HUES64 (cell line): Measurements from ENCODE around the gene PHF19.

Experiments
- H3K27ac ChIP-seq: 2 replicates; pipeline ENCODE4 v1.7.0; 2013; ENCODE audit warnings: low read depth, low read length, inconsistent platforms
- H3K27me3 ChIP-seq: 2 replicates; pipeline ENCODE4 v1.6.1; 2013; ENCODE audit warnings: mild to moderate bottlenecking, low read length; ENCODE audit not compliant: insufficient read depth
- H3K36me3 ChIP-seq: 2 replicates; pipeline ENCODE4 v1.6.1; 2013; ENCODE audit warnings: mild to moderate bottlenecking, low read length; ENCODE audit not compliant: insufficient read depth
- H3K4me1 ChIP-seq: 2 replicates; pipeline ENCODE4 v1.6.1; 2013; ENCODE audit warnings: mild to moderate bottlenecking, low read length, moderate library complexity; ENCODE audit not compliant: insufficient read depth
- H3K4me3 ChIP-seq: 2 replicates; pipeline ENCODE4 v1.5.1; 2013; ENCODE audit warnings: mild to moderate bottlenecking, low read length, moderate library complexity
- H3K9ac ChIP-seq: 2 replicates; pipeline ENCODE4 v1.6.1; 2013; ENCODE audit warnings: mild to moderate bottlenecking, low read depth, low read length
- H3K9me3 ChIP-seq: 2 replicates; pipeline ENCODE4 v1.6.1; 2013; ENCODE audit warnings: low read depth, low read length; ENCODE audit not compliant: insufficient read depth
- WGBS: fragments of 150-250, 120-280 bp; methylation state at CpG from one replicate; pipeline ENCODE4 v1.1.7; 2013; ENCODE audit warnings: missing lambda C conversion rate; 5-methylcytosine and 5-hydroxymethylcytosine counted together

PHF19 gene

GRCh38 chr9:120857902-120858301, 19.1 kb downstream of the PHF19 start:
- no peak overlapping the region for H3K27ac ChIP-seq

GRCh38 chr9:120857481-120857880, 19.5 kb downstream of the PHF19 start:
- H3K4me1 ChIP-seq: peaks cover 7% of the 10 kb centered on the region
- 89% methylated on average over 7 of the region's 7 CpGs for WGBS
- no peak overlapping the region for H3K9ac ChIP-seq
- no peaks in the 10 kb centered on the region for H3K27me3 ChIP-seq
- H3K4me3 ChIP-seq: no peak overlapping the region
- H3K9me3 ChIP-seq: no peaks in the 10 kb centered on the region
- H3K36me3 ChIP-seq: peaks cover 44% of the 10 kb centered on the region
- H3K27ac ChIP-seq: no peak overlapping the region

More at GRCh38 chr9:120857902-120858301, 19.1 kb downstream of the PHF19 start:
- 97% methylated on average over 11 of the region's 11 CpGs for WGBS
- Histone ChIP-seq H3K4me3 (no peak overlapping the region), H3K27me3 (no peaks in the 10 kb centered on the region), H3K36me3 (peaks cover 46% of the 10 kb centered on the region), H3K9me3 (no peaks in the 10 kb centered on the region), H3K9ac (no peak overlapping the region), H3K4me1 (peaks cover 3% of the 10 kb centered on the region)

GRCh38 chr9:120856700-120857099, 20.3 kb downstream of the PHF19 start:
- no peak overlapping the region for H3K27ac ChIP-seq
- H3K36me3 ChIP-seq: peaks cover 37% of the 10 kb centered on the region
- no peaks in the 10 kb centered on the region for H3K27me3 ChIP-seq
- H3K9me3 ChIP-seq: no peaks in the 10 kb centered on the region
- no peak overlapping the region for H3K9ac ChIP-seq
- no peak overlapping the region for H3K4me3 ChIP-seq
- peaks cover 15% of the 10 kb centered on the region for H3K4me1 ChIP-seq
- 88% methylated on average over 4 of the region's 4 CpGs for WGBS

GRCh38 chr9:120855827-120856670, 20.9 kb downstream of the PHF19 start:
- H3K27ac ChIP-seq: no peak overlapping the region
- 92% methylated on average over 7 of the region's 7 CpGs for WGBS

GRCh38 chr9:120854596-120855327, 22.2 kb downstream of the PHF19 start:
- H3K27ac ChIP-seq: no peak overlapping the region
- peaks cover 20% of the 10 kb centered on the region for H3K4me1 ChIP-seq
- no peak overlapping the region for H3K9ac ChIP-seq
- H3K36me3 ChIP-seq: peaks cover 19% of the 10 kb centered on the region
- no peaks in the 10 kb centered on the region for H3K27me3 ChIP-seq
- 90% methylated on average over 3 of the region's 3 CpGs for WGBS
- H3K4me3 ChIP-seq: no peak overlapping the region
- H3K9me3 ChIP-seq: no peaks in the 10 kb centered on the region

More at GRCh38 chr9:120855827-120856670, 20.9 kb downstream of the PHF19 start:
- peaks cover 30% of the 10 kb centered on the region for H3K36me3 ChIP-seq
- peaks cover 20% of the 10 kb centered on the region for H3K4me1 ChIP-seq
- H3K9ac ChIP-seq: no peak overlapping the region
- no peak overlapping the region for H3K4me3 ChIP-seq
- H3K9me3 ChIP-seq: no peaks in the 10 kb centered on the region
- no peaks in the 10 kb centered on the region for H3K27me3 ChIP-seq

- Histone ChIP-seq H3K9ac (no peak overlapping the region), H3K36me3 (peaks cover 17% of the 10 kb centered on the region), H3K9me3 (no peaks in the 10 kb centered on the region), H3K4me1 (peaks cover 20% of the 10 kb centered on the region), H3K4me3 (no peak overlapping the region), H3K27ac (peak overlapping the region; percentile 88; the same call in 1 of the 2 replicates), H3K27me3 (no peaks in the 10 kb centered on the region)
- 97% methylated on average over 4 of the region's 6 CpGs for WGBS
These were observed 23.8 kb downstream of the PHF19 start for GRCh38 chr9:120853198-120853597.

- Histone ChIP-seq H3K4me1 (peaks cover 20% of the 10 kb centered on the region), H3K9ac (peak overlapping the region; percentile 64), H3K27ac (peak overlapping the region; percentile 88), H3K4me3 (0 out of 2 replicates have a peak overlapping the region, but pooled peaks have one; percentile 3), H3K36me3 (peaks cover 10% of the 10 kb centered on the region), H3K27me3 (no peaks in the 10 kb centered on the region), H3K9me3 (no peaks in the 10 kb centered on the region)
- 61% methylated on average over 4 of the region's 5 CpGs for WGBS
These were observed 24.6 kb downstream of the PHF19 start for GRCh38 chr9:120852240-120853010.

GRCh38 chr9:120851449-120851848, 25.5 kb downstream of the PHF19 start:
- Histone ChIP-seq H3K27me3 (no peaks in the 10 kb centered on the region), H3K27ac (peak overlapping the region; percentile 88), H3K4me1 (peaks cover 28% of the 10 kb centered on the region), H3K9me3 (no peaks in the 10 kb centered on the region), H3K4me3 (no peak overlapping the region), H3K36me3 (peaks cover 6% of the 10 kb centered on the region; the same call in 1 of the 2 replicates), H3K9ac (peak overlapping the region; percentile 64; the same call in 1 of the 2 replicates)
- WGBS: 92% methylated on average over 1 of the region's 1 CpG

- Histone ChIP-seq H3K9ac (no peak overlapping the region), H3K36me3 (peaks cover 10% of the 10 kb centered on the region; the same call in 1 of the 2 replicates), H3K4me1 (peaks cover 29% of the 10 kb centered on the region), H3K4me3 (no peak overlapping the region), H3K27ac (no peak overlapping the region), H3K9me3 (no peaks in the 10 kb centered on the region), H3K27me3 (no peaks in the 10 kb centered on the region)
- 98% methylated on average over 2 of the region's 3 CpGs for WGBS
These were observed 26.7 kb downstream of the PHF19 start for GRCh38 chr9:120850315-120850714.

- 75% methylated on average over 1 of the region's 1 CpG for WGBS
- no peak overlapping the region for H3K4me3 ChIP-seq
- H3K27ac ChIP-seq: no peak overlapping the region
- peaks cover 18% of the 10 kb centered on the region for H3K4me1 ChIP-seq
- peaks cover 8% of the 10 kb centered on the region; the same call in 1 of the 2 replicates for H3K36me3 ChIP-seq
- no peaks in the 10 kb centered on the region for H3K27me3 ChIP-seq
- no peaks in the 10 kb centered on the region for H3K9me3 ChIP-seq
- 0 out of 2 replicates have a peak overlapping the region, but pooled peaks have one; percentile 12 for H3K9ac ChIP-seq
These were observed 30.1 kb downstream of the PHF19 start for GRCh38 chr9:120846906-120847305.
